Measurements from ENCODE around the gene TNFSF15. TPM values are rescaled to one million over a fixed set of nuclear protein-coding genes. Genes with fewer than 3 reads are reported as not detected.

Gene TNFSF15
- polyA plus RNA-seq (2011; rRNA removed) (2.6 and 2.8 TPM in 2 replicates), polyA minus RNA-seq (2011; rRNA and poly(A)+ RNA removed) (2.5 and 2.7 TPM in 2 replicates)

- peak within 1 kb of the TSS; percentile 53 for H3K4me3 ChIP-seq (ENCODE audit: low read depth, low read length)
- POLR2A ChIA-PET = interaction anchor here (0.6 kb wide), 2 partner anchors 130 to 202 kb away, joined by 3 to 7 read pairs; no protein-coding TSS in a partner anchor
- no peak for DNase-seq (ENCODE audit: low read depth, low spot score)
These were observed at the start of gene TNFSF15 for GRCh38 chr9:114805670-114806525. TSS of gene TNFSF15 (minus strand) at chr9:114806039. CDS start at chr9:114806012, 27 bp downstream.

DNA sequence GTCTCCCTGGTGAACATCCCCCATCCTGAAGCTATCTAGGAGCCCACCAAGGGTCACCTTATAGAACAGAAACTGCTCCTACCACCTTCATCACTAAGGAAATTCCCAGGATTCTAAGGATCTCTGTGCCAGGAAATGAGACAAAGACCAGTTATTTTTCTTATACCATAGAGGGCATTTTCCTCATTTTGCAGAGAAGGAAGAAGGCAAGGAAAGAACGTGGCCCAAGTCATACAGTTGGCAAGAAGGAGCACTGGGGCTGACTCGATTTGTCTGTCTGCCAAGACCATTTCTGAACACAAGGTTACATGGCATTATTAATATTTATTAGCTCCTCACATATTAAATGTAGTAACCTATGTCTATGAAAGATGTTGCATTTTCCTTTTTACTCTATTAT, 49.6 kb upstream of the TNFSF15 start:
- H3K4me3 ChIP-seq (ENCODE audit: low read depth, low read length) = no peak overlapping the region
- ChIA-PET POLR2A (interaction anchor here (0.9 kb wide), 1 partner anchor 37 kb away, joined by 3 read pairs; no protein-coding TSS in a partner anchor), CTCF (interaction anchor here (1.0 to 2.1 kb wide), 2 partner anchors 8 to 51 kb away, joined by 5 to 7 read pairs; no protein-coding TSS in a partner anchor)
- no peaks in the 10 kb centered on the region for H3K27me3 ChIP-seq (ENCODE audit: control insufficient read depth, insufficient read depth, low read length)
- no peaks in the 10 kb centered on the region for H3K9me3 ChIP-seq (ENCODE audit: control insufficient read depth, insufficient read depth, low read length)
- TF ChIP-seq CTCF (IDR thresholded peaks at IDR 0.05; ENCODE audit: low read depth, low read length) = no peak
- DNase-seq (ENCODE audit: low read depth, low spot score) = no peak
- H3K27ac ChIP-seq (ENCODE audit: low read depth, low read length) = no peak overlapping the region

More at GRCh38 chr9:114805670-114806525, at the start of gene TNFSF15:
- TF ChIP-seq CTCF (IDR thresholded peaks at IDR 0.05; ENCODE audit: low read depth, low read length) = no peak
- Histone ChIP-seq H3K27ac (ENCODE audit: low read depth, low read length) (peak within 1 kb of the TSS; percentile 43), H3K9me3 (ENCODE audit: control insufficient read depth, insufficient read depth, low read length) (no peaks in the 10 kb centered on the region), H3K27me3 (ENCODE audit: control insufficient read depth, insufficient read depth, low read length) (no peaks in the 10 kb centered on the region)
- CTCF ChIA-PET = interaction anchor here (0.6 to 1.4 kb wide), 3 partner anchors 10 to 101 kb away, joined by 4 to 5 read pairs (median 4); no protein-coding TSS in a partner anchor

DNA sequence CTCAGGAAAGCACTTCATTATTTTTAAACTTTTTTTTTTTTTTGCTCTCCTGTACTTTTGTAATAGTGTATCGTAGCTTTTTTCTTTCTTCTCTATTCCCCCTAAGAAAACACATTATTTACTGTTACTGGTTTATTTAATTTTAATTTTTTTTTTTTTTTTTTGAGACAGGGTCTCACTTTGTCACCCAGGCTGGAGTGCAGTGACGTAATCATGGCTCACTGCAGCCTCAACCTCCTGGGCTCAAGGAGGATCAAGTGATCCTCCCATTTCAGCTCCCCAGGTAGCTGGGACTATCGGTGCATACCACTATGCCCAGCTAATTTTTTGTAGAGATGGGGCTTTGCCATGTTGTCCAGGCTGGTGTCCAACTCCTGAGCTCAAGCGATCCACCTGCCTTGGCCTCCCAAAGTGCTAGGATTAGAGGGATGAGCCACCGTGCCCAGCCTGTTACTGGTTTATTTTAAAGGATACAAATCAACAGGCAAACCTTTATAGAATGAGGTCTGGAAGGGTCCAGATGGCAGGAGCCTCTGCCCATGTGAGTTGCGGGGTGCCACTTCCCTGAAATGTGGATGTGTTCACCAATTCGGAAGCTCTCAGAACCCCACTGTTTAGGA, 49.0 kb upstream of the TNFSF15 start:
- Histone ChIP-seq H3K27ac (ENCODE audit: low read depth, low read length) (no peak overlapping the region), H3K27me3 (ENCODE audit: control insufficient read depth, insufficient read depth, low read length) (no peaks in the 10 kb centered on the region), H3K9me3 (ENCODE audit: control insufficient read depth, insufficient read depth, low read length) (no peaks in the 10 kb centered on the region), H3K4me3 (ENCODE audit: low read depth, low read length) (no peak overlapping the region)
- TF ChIP-seq CTCF (IDR thresholded peaks at IDR 0.05; ENCODE audit: low read depth, low read length) = no peak
- no peak for DNase-seq (ENCODE audit: low read depth, low spot score)
- ChIA-PET POLR2A (interaction anchor here (0.9 kb wide), 1 partner anchor 37 kb away, joined by 3 read pairs; no protein-coding TSS in a partner anchor), CTCF (interaction anchor here (2.1 kb wide), 1 partner anchor 52 kb away, joined by 7 read pairs; no protein-coding TSS in a partner anchor)

- no peaks in the 10 kb centered on the region for H3K9me3 ChIP-seq (ENCODE audit: control insufficient read depth, insufficient read depth, low read length)
- POLR2A ChIA-PET = interaction anchor here (1.2 kb wide), 1 partner anchor 49 kb away, joined by 5 read pairs; no protein-coding TSS in a partner anchor
- H3K4me3 ChIP-seq (ENCODE audit: low read depth, low read length) = no peak overlapping the region
- no peak overlapping the region for H3K27ac ChIP-seq (ENCODE audit: low read depth, low read length)
- H3K27me3 ChIP-seq (ENCODE audit: control insufficient read depth, insufficient read depth, low read length) = no peaks in the 10 kb centered on the region
- CTCF ChIA-PET = interaction anchor here (1.0 kb wide), 1 partner anchor 54 kb away, joined by 3 read pairs; no protein-coding TSS in a partner anchor
- no peak for TF ChIP-seq CTCF (IDR thresholded peaks at IDR 0.05; ENCODE audit: low read depth, low read length)
- DNase-seq (ENCODE audit: low read depth, low spot score) = no peak
These were observed 47.4 kb upstream of the TNFSF15 start for GRCh38 chr9:114853071-114853855.
